ENCODE results near the gene OSBP. TPM values are rescaled to one million over a fixed set of nuclear protein-coding genes. Genes with fewer than 3 reads are reported as not detected.
A peak's percentile ranks its signal among the peaks of the same experiment; 100 is the strongest.

Gene OSBP
- polyA plus RNA-seq, 2 of the 4 experiments (the other 2 are of a cell fraction), result 25.9 to 31.7 TPM

DNA sequence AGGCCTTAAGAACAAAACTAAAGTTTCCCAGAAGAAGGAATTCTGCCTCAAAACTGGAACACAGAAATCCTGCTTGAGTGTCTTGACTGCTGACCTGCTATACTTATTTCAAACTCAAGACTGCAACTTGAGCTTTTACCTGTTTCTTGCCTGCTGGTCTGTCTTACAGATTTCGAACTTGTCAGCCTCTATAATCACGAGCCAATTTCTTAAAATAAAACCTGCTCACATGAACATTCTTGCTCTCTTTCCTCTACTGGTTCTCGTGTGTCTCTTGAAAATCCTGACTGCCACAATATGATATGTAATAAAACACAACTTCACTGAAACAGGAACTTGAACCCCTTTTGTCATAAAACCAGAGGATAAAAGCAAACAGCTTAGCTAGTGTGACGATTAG lies 39.3 kb upstream of the OSBP start (continued):
- TF ChIP-seq EHMT2 (IDR thresholded peaks at IDR 0.05; ENCODE audit: low read depth) (no peak), RFX5 (IDR thresholded peaks at IDR 0.05) (no peak), POLR2AphosphoS2 (conservative IDR thresholded peaks at IDR 0.05; ENCODE audit: low read length) (no peak), NPAS2 (CRISPR knock-in tag; IDR thresholded peaks at IDR 0.05; ENCODE audit: borderline replicate concordance) (no peak)
- TF ChIP-seq, protein P1, sequence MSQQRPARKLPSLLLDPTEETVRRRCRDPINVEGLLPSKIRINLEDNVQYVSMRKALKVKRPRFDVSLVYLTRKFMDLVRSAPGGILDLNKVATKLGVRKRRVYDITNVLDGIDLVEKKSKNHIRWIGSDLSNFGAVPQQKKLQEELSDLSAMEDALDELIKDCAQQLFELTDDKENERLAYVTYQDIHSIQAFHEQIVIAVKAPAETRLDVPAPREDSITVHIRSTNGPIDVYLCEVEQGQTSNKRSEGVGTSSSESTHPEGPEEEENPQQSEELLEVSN (IDR thresholded peaks at IDR 0.05; ENCODE audit: borderline replicate concordance, low read depth), result no peak

GRCh38 chr11:59647245-59647980 lies 31.8 kb upstream of the OSBP start:
- DNase-seq (ENCODE audit: low read depth in 1 of 2, low spot score in 1 of 2) (no peak), ATAC-seq (no peak), FAIRE-seq (no peak)
- Histone ChIP-seq H3K4me3 (no peak overlapping the region), H3K9me3 (no peaks in the 10 kb centered on the region), H3K4me1 (no peaks in the 10 kb centered on the region), H3K4me2 (no peak overlapping the region), H3K27ac (no peak overlapping the region)
- 90% methylated on average over 3 of the region's 3 CpGs for WGBS (ENCODE audit: missing lambda C conversion rate)
- TF ChIP-seq HOXA7 (CRISPR knock-in tag; IDR thresholded peaks at IDR 0.05) (no peak), FOSL2 (IDR thresholded peaks at IDR 0.05) (no peak), FOSL2 (CRISPR knock-in tag; IDR thresholded peaks at IDR 0.05) (no peak)
- CTCF ChIA-PET, result interaction anchor here (1.9 kb wide), 1 partner anchor 9 kb away, joined by 5 read pairs; no protein-coding TSS in a partner anchor
- POLR2A ChIA-PET, result no interaction called here

GRCh38 chr11:59644528-59644927 lies 29.0 kb upstream of the OSBP start:
- ATAC-seq (no peak), DNase-seq (ENCODE audit: low read depth in 1 of 2, low spot score in 1 of 2) (no peak), FAIRE-seq (no peak)
- no peak overlapping the region for H3K27ac ChIP-seq
- H3K9me3 ChIP-seq, result no peaks in the 10 kb centered on the region
- POLR2A ChIA-PET, result interaction anchor here (0.6 kb wide), 1 partner anchor 29 kb away, joined by 3 read pairs; no protein-coding TSS in a partner anchor
- WGBS (ENCODE audit: missing lambda C conversion rate), result 89% methylated on average over 3 of the region's 3 CpGs
- CTCF ChIA-PET, result interaction anchor here (0.6 kb wide), 1 partner anchor 134 kb away, joined by 3 read pairs; no protein-coding TSS in a partner anchor
- H3K4me3 ChIP-seq, result no peak overlapping the region
- H3K4me1 ChIP-seq, result no peaks in the 10 kb centered on the region
- TF ChIP-seq ZC3H11A (IDR thresholded peaks at IDR 0.05) (no peak), FOSB (CRISPR knock-in tag; IDR thresholded peaks at IDR 0.05) (no peak), RARB (CRISPR knock-in tag; IDR thresholded peaks at IDR 0.05) (no peak), RCOR1 (IDR thresholded peaks at IDR 0.05; ENCODE audit: low read depth, low read length) (no peak), ESRRA (IDR thresholded peaks at IDR 0.05; ENCODE audit: borderline replicate concordance, low read length) (no peak), SREBF2 (IDR thresholded peaks at IDR 0.05) (no peak), POLR2A (IDR thresholded peaks at IDR 0.05; ENCODE audit: low read length) (no peak), EP300 (IDR thresholded peaks at IDR 0.05) (no peak), ATOH8 (CRISPR knock-in tag; IDR thresholded peaks at IDR 0.05; ENCODE audit: low read depth) (no peak), CBX2 (IDR thresholded peaks at IDR 0.05; ENCODE audit: borderline replicate concordance, low read depth) (no peak), KDM5A (IDR thresholded peaks at IDR 0.05) (no peak)
- H3K4me2 ChIP-seq, result no peak overlapping the region

- ATAC-seq (no peak), FAIRE-seq (no peak)
These were observed 27.8 kb upstream of the OSBP start for GRCh38 chr11:59643390-59643789.

More at GRCh38 chr11:59643390-59643789, 27.8 kb upstream of the OSBP start:
- no peak for DNase-seq (ENCODE audit: low read depth in 1 of 2, low spot score in 1 of 2)
- H3K9me3 ChIP-seq, result no peaks in the 10 kb centered on the region
- H3K4me3 ChIP-seq, result no peak overlapping the region
- CTCF ChIA-PET, result interaction anchor here (0.7 to 1.5 kb wide), 3 partner anchors 13 to 37 kb away, joined by 3 to 4 read pairs (median 3); partner anchors contain the start of gene OSBP
- POLR2A ChIA-PET, result no interaction called here
- H3K27ac ChIP-seq, result no peak overlapping the region
- WGBS (ENCODE audit: missing lambda C conversion rate), result 96% methylated on average over 3 of the region's 3 CpGs
- no peaks in the 10 kb centered on the region for H3K4me1 ChIP-seq
- no peak overlapping the region for H3K4me2 ChIP-seq
- TF ChIP-seq POLR2AphosphoS2 (conservative IDR thresholded peaks at IDR 0.05; ENCODE audit: low read length) (no peak), KDM1A (IDR thresholded peaks at IDR 0.05; ENCODE audit: low read depth) (no peak), KDM5A (IDR thresholded peaks at IDR 0.05) (no peak), CEBPB (IDR thresholded peaks at IDR 0.05) (peak in 1 of 2 experiments; percentile 40; a peak in 2 of 4 replicates), RFX5 (IDR thresholded peaks at IDR 0.05) (no peak)
